Kidney (tissue), 14 donors: ENCODE measurements around the gene HIVEP3. TPM values are rescaled to one million over a fixed set of nuclear protein-coding genes. Genes with fewer than 3 reads are reported as not detected.

Source experiments
- DNase-seq, 5 donors: peaks; one replicate each; pipeline ENCODE4 v3.0.0-alpha.2; 2013 to 2020
- FAIRE-seq: peaks from 2 replicates; lab custom pipeline; 2012; peaks lifted over from hg19 to GRCh38; lab: Jason Lieb, UNC
- H3K27ac ChIP-seq, 2 donors: one replicate each; pipeline ENCODE4 v1.7.0; 2013; ENCODE audit warnings: low read depth in 2 of 2, low read length in 2 of 2, inconsistent platforms in 1 of 2
- H3K27me3 ChIP-seq: one replicate; pipeline ENCODE4 v1.7.1; 2013; ENCODE audit warnings: low read length, inconsistent platforms; ENCODE audit not compliant: control insufficient read depth, insufficient read depth
- H3K36me3 ChIP-seq, 3 donors: one replicate each; pipeline versions ENCODE4 v1.7.0 to v1.7.1; 2013; ENCODE audit warnings: low read length in 3 of 3, control low read depth in 1 of 3, inconsistent platforms in 1 of 3; ENCODE audit not compliant: insufficient read depth in 3 of 3, control insufficient read depth in 2 of 3
- H3K4me1 ChIP-seq, 3 donors: one replicate each; pipeline versions ENCODE4 v1.7.0 to v1.7.1; 2013; ENCODE audit warnings: low read length in 3 of 3, inconsistent platforms in 1 of 3, low read depth in 1 of 3; ENCODE audit not compliant: control insufficient read depth in 2 of 3, insufficient read depth in 2 of 3
- H3K4me3 ChIP-seq, 3 donors: one replicate each; pipeline versions ENCODE4 v1.7.0 to v1.8.1; 2013; ENCODE audit warnings: low read length in 3 of 3, control low read depth in 1 of 3, inconsistent platforms in 1 of 3
- H3K9ac ChIP-seq, 3 donors: one replicate each; pipeline versions ENCODE4 v1.7.0 to v1.7.1; 2013; ENCODE audit warnings: low read length in 3 of 3, control low read depth in 1 of 3, inconsistent platforms in 1 of 3
- H3K9me3 ChIP-seq, 3 donors: one replicate each; pipeline versions ENCODE4 v1.7.0 to v1.7.1; 2013; ENCODE audit warnings: low read length in 3 of 3, control low read depth in 1 of 3, inconsistent platforms in 1 of 3; ENCODE audit not compliant: control insufficient read depth in 2 of 3, insufficient read depth in 1 of 3
- intact Hi-C: fragments of 100-400 bp; cut with DNase I; formaldehyde crosslinking; loops from one replicate; pipeline ENCODE4 v1.11.1; 2022
- polyA plus RNA-seq: library from polyadenylated mRNA; stranded (reverse); fragments of 350-450 nt; fragmentation: Illumina TruSeq; extraction: RNeasy Lipid Tissue Mini Kit (QIAGEN cat#74804); gene quantifications from one replicate; pipeline ENCODE4 v1.2.3, GENCODE V29; 2014; ENCODE audit warnings: low read depth, low replicate concordance; ENCODE audit not compliant: insufficient read depth
- total RNA-seq: library from RNA; stranded (reverse); fragmentation: NEBNext Ultra II Directional; extraction: Animal tissue kit (Norgen Biotek cat#: 25700); gene quantifications from one replicate; pipeline ENCODE4 v1.2.1, GENCODE V29; 2021
- TF ChIP-seq, protein P1 (sequence below): IDR thresholded peaks from 3 replicates; pipeline ENCODE4 v1.5.1; 2012; ENCODE audit warnings: mild to moderate bottlenecking, moderate library complexity, borderline replicate concordance; ENCODE audit not compliant: insufficient read depth; ENCODE audit errors: extremely low read depth
- donor health status: control.
- donor health status: control.
- donor health status: control.
- donor health status: control.
- donor health status: control.
- donor health status: DM: yes; HTN: yes; CAD: no.
- donor health status: Normal renal cell carcinoma (clear cell type).

HIVEP3 gene
- total and polyA plus RNA-seq, 2 donors from 2014 or later = 3.5 to 11.0 TPM

DNA sequence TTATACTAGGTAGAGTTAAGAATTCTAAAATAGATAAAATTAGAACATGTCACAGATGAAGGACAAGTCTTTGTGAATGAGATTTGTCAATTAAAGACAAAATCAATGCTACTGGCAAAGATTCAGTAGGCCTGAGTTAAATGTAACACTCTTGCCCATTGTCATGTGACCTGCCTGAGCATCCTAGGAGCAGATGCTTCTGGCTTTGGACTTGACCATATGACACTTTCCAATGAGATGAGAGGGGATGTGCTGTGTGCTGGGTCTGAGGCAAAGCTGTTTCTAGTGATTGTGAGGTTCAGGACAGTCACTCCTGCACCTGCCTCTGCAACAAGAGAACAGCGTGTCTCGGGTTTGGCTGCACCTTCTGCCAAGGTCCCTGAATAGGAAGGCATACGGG is 144.9 kb downstream of the HIVEP3 start:
- intact Hi-C loops = no loop called here
- no peak overlapping the region for H3K4me3 ChIP-seq
- no peaks in the 10 kb centered on the region for H3K27me3 ChIP-seq
- TF ChIP-seq, protein P1, sequence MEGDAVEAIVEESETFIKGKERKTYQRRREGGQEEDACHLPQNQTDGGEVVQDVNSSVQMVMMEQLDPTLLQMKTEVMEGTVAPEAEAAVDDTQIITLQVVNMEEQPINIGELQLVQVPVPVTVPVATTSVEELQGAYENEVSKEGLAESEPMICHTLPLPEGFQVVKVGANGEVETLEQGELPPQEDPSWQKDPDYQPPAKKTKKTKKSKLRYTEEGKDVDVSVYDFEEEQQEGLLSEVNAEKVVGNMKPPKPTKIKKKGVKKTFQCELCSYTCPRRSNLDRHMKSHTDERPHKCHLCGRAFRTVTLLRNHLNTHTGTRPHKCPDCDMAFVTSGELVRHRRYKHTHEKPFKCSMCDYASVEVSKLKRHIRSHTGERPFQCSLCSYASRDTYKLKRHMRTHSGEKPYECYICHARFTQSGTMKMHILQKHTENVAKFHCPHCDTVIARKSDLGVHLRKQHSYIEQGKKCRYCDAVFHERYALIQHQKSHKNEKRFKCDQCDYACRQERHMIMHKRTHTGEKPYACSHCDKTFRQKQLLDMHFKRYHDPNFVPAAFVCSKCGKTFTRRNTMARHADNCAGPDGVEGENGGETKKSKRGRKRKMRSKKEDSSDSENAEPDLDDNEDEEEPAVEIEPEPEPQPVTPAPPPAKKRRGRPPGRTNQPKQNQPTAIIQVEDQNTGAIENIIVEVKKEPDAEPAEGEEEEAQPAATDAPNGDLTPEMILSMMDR = no peak
- FAIRE-seq (no peak), DNase-seq (peak in 1 of 5 donors; percentile 13)
- no peak overlapping the region for H3K27ac ChIP-seq
- no peaks in the 10 kb centered on the region for H3K36me3 ChIP-seq
- no peaks in the 10 kb centered on the region for H3K4me1 ChIP-seq
- no peak overlapping the region for H3K9ac ChIP-seq
- H3K9me3 ChIP-seq = no peaks in the 10 kb centered on the region

DNA sequence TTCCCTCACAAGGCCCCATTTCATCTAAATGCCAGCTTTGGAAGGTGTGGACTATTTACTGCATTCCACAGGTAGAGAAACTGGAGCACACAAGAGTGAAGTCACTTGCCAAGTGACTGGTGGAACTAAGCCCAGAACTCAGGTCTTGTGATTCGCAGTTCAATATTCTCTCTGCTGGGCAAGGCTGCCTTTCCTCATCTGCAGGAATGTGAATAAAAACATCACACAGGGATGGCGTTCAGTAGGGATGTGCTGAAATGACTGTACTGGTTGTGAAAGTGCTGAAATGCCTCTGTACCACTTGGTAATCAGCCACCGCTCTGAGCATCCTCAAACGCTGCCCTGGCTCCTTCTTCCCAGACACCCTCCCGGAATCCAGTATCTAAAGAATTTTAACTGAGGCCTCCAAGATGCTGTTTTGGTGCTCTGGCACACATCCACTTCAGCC is 145.6 kb downstream of the HIVEP3 start:
- Histone ChIP-seq H3K9me3 (no peaks in the 10 kb centered on the region), H3K4me1 (no peaks in the 10 kb centered on the region), H3K27me3 (no peaks in the 10 kb centered on the region), H3K4me3 (no peak overlapping the region), H3K36me3 (no peaks in the 10 kb centered on the region), H3K9ac (no peak overlapping the region), H3K27ac (no peak overlapping the region)
- intact Hi-C loops = no loop called here
- TF ChIP-seq, protein P1 = no peak
- FAIRE-seq (no peak), DNase-seq (no peak)

DNA sequence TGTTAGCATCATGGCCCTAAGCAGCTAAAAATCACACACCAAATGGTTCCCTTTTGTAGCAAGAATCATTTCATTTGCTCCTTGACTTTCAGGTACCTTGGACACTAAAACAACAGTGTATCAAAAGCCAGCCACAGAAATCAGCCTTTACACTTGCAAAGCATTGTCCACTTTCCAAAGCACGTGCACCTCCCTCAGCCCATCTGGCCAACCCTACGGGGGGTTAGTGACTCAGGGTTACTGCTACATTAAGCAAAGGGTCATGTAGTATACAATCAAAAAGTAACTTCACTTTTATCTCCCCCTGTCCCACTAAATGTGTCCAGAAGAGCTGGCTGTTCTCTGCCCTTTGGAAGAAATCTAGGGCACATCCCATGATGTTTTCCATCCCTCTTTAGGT is 149.7 kb downstream of the HIVEP3 start:
- DNase-seq = no peak
- Histone ChIP-seq H3K27ac (no peak overlapping the region), H3K27me3 (no peaks in the 10 kb centered on the region), H3K4me3 (no peak overlapping the region), H3K4me1 (no peaks in the 10 kb centered on the region), H3K9ac (no peak overlapping the region), H3K9me3 (no peaks in the 10 kb centered on the region), H3K36me3 (no peaks in the 10 kb centered on the region)
- TF ChIP-seq, protein P1 = no peak
- intact Hi-C loops = no loop called here
- FAIRE-seq = no peak

DNA sequence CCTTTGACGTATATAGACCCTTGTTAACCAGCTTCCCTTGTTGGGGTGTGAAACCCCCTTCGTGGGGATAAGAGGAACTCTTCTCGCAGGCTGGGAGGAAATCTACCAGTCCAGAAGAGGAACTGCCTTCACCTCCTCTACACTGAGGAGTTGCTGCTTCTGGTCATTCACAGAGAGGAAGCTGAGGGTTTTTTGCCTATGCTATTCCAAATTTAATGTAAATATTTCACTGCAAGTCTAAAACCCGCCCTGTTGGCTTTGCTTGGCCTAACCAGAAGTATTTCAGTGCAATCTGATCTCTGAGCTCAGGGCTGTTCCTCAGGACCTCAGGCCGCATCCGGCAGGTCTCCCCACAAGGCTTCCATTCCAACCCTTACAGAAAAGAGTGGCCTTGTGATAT is 150.1 kb downstream of the HIVEP3 start:
- TF ChIP-seq, protein P1 = no peak
- no peaks in the 10 kb centered on the region for H3K27me3 ChIP-seq
- no peak overlapping the region for H3K4me3 ChIP-seq
- no peak overlapping the region for H3K27ac ChIP-seq
- no peak for DNase-seq
- no peaks in the 10 kb centered on the region for H3K36me3 ChIP-seq
- H3K9me3 ChIP-seq = no peaks in the 10 kb centered on the region
- H3K9ac ChIP-seq = no peak overlapping the region
- intact Hi-C loops = no loop called here
- no peaks in the 10 kb centered on the region for H3K4me1 ChIP-seq
- FAIRE-seq = no peak
